ENCODE results near the gene PRTFDC1. TPM values are rescaled to one million over a fixed set of nuclear protein-coding genes. Genes with fewer than 3 reads are reported as not detected.

Gene PRTFDC1, protein sequence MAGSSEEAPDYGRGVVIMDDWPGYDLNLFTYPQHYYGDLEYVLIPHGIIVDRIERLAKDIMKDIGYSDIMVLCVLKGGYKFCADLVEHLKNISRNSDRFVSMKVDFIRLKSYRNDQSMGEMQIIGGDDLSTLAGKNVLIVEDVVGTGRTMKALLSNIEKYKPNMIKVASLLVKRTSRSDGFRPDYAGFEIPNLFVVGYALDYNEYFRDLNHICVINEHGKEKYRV
- total RNA-seq: 7.8 and 10.9 TPM in 2 replicates

GRCh38 chr10:24952143-24952706, at the start of gene PRTFDC1:
TSS of gene PRTFDC1 (minus strand) at chr10:24952606. CDS start at chr10:24952575, 31 bp downstream.

Small RNA genes lying within 50 kb of the gene (small RNA-seq; reads per million reads assigned to genes)
- gene AL512598.1 (not detected), gene RN7SKP241 (not detected)

Other genes starting within 250 kb of the PRTFDC1 start
- 104 and 153 TPM in 2 replicates for gene ARHGAP21, start 228.7 kb downstream of the PRTFDC1 start, total RNA-seq
- 0.19 and 0.33 TPM in 2 replicates for gene ENKUR, start 63.6 kb upstream of the PRTFDC1 start, total RNA-seq
- gene THNSL1, start 64.0 kb upstream of the PRTFDC1 start, total RNA-seq: 2.0 and 2.5 TPM in 2 replicates
- not detected in 2 replicates for gene GPR158, start 222.4 kb upstream of the PRTFDC1 start, total RNA-seq

Measured in vein endothelial cell (primary cell).